GM12891 (cell line): ENCODE results near the gene SRRM4.

Experiments used
- PAX5 ChIP-seq: IDR thresholded peaks from 2 replicates; pipeline ENCODE4 v1.6.1; 2011; ENCODE audit warnings: low read length, moderate library complexity, mild to moderate bottlenecking; ENCODE audit not compliant: insufficient read depth, severe bottlenecking
- POLR2A ChIP-seq: IDR thresholded peaks from 2 replicates; pipeline ENCODE4 v1.6.1; 2011; ENCODE audit warnings: low read depth, low read length, control low read depth
- POLR2AphosphoS5 ChIP-seq: IDR thresholded peaks from 2 replicates; pipeline ENCODE4 v1.6.1; 2011; ENCODE audit warnings: low read depth, low read length, control low read depth

GRCh38 chr12:119181944-119182343 lies 200.6 kb downstream of the SRRM4 start:
- no peak for TF ChIP-seq POLR2A
- no peak for TF ChIP-seq POLR2AphosphoS5
- no peak for TF ChIP-seq PAX5
